ENCODE measurements around the gene CEP85L.

DNA sequence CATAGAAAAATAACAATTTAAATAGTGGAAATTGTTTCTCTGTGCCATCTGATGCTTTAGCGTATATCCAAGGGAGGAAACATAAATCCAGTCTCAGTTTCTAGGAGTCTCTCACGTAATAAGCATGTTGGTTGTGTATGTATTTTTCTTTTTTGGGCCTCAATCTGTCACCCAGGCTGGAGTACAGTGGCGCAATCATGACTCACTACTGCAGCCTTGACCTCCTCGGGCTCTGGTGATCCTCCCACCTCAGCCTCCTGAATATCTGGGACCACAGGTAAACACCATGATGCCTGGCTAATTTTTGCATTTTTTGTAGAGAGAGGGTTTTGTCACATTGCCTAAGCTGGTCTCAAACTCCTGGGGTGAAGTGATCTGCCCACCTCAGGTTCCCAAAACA is 181.9 kb downstream of the CEP85L start:
- TF ChIP-seq ZNF8 (CRISPR knock-in tag; IDR thresholded peaks at IDR 0.05), result no peak
- no peak for TF ChIP-seq RARB (CRISPR knock-in tag; IDR thresholded peaks at IDR 0.05)
- TF ChIP-seq, protein P1, sequence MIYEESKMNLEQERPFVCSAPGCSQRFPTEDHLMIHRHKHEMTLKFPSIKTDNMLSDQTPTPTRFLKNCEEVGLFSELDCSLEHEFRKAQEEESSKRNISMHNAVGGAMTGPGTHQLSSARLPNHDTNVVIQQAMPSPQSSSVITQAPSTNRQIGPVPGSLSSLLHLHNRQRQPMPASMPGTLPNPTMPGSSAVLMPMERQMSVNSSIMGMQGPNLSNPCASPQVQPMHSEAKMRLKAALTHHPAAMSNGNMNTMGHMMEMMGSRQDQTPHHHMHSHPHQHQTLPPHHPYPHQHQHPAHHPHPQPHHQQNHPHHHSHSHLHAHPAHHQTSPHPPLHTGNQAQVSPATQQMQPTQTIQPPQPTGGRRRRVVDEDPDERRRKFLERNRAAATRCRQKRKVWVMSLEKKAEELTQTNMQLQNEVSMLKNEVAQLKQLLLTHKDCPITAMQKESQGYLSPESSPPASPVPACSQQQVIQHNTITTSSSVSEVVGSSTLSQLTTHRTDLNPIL (CRISPR knock-in tag; IDR thresholded peaks at IDR 0.05; ENCODE audit: low read depth), result no peak
- TF ChIP-seq, protein P2, sequence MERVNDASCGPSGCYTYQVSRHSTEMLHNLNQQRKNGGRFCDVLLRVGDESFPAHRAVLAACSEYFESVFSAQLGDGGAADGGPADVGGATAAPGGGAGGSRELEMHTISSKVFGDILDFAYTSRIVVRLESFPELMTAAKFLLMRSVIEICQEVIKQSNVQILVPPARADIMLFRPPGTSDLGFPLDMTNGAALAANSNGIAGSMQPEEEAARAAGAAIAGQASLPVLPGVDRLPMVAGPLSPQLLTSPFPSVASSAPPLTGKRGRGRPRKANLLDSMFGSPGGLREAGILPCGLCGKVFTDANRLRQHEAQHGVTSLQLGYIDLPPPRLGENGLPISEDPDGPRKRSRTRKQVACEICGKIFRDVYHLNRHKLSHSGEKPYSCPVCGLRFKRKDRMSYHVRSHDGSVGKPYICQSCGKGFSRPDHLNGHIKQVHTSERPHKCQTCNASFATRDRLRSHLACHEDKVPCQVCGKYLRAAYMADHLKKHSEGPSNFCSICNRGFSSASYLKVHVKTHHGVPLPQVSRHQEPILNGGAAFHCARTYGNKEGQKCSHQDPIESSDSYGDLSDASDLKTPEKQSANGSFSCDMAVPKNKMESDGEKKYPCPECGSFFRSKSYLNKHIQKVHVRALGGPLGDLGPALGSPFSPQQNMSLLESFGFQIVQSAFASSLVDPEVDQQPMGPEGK (CRISPR knock-in tag; IDR thresholded peaks at IDR 0.05; ENCODE audit: borderline replicate concordance), result no peak
- TF ChIP-seq, protein P3, sequence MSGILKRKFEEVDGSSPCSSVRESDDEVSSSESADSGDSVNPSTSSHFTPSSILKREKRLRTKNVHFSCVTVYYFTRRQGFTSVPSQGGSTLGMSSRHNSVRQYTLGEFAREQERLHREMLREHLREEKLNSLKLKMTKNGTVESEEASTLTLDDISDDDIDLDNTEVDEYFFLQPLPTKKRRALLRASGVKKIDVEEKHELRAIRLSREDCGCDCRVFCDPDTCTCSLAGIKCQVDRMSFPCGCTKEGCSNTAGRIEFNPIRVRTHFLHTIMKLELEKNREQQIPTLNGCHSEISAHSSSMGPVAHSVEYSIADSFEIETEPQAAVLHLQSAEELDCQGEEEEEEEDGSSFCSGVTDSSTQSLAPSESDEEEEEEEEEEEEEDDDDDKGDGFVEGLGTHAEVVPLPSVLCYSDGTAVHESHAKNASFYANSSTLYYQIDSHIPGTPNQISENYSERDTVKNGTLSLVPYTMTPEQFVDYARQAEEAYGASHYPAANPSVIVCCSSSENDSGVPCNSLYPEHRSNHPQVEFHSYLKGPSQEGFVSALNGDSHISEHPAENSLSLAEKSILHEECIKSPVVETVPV (CRISPR knock-in tag; IDR thresholded peaks at IDR 0.05), result no peak
- TF ChIP-seq TCF4 (CRISPR knock-in tag; IDR thresholded peaks at IDR 0.05; ENCODE audit: borderline replicate concordance), result no peak
- TF ChIP-seq TOX (CRISPR knock-in tag; IDR thresholded peaks at IDR 0.05; ENCODE audit: borderline replicate concordance), result no peak
- TF ChIP-seq ZFP3 (CRISPR knock-in tag; IDR thresholded peaks at IDR 0.05), result no peak
- no peak for TF ChIP-seq OSR1 (CRISPR knock-in tag; IDR thresholded peaks at IDR 0.05)
- no peak for TF ChIP-seq ZFP30 (CRISPR knock-in tag; IDR thresholded peaks at IDR 0.05)
- no peak for TF ChIP-seq POU6F1 (CRISPR knock-in tag; IDR thresholded peaks at IDR 0.05; ENCODE audit: borderline replicate concordance, low read depth)
- no peak for TF ChIP-seq GLIS3 (CRISPR knock-in tag; IDR thresholded peaks at IDR 0.05)
- no peak for TF ChIP-seq PPARA (CRISPR knock-in tag; IDR thresholded peaks at IDR 0.05; ENCODE audit: borderline replicate concordance)
- TF ChIP-seq ISL1 (CRISPR knock-in tag; IDR thresholded peaks at IDR 0.05), result no peak
